Motor neuron (in vitro differentiated cells): ENCODE results near the gene SETD7. TPM values are rescaled to one million over a fixed set of nuclear protein-coding genes. Genes with fewer than 3 reads are reported as not detected.
A peak's percentile ranks its signal among the peaks of the same experiment; 100 is the strongest.
"Not testable (repeated sequence)": the region's sequence is repeated elsewhere in the genome, so short reads cannot be mapped to it uniquely, and the experiment has no call there.

Experiments
- ATAC-seq, 8 experiments: fragments of 200-7000 bp; cut with Tn5 transposase; replicated peaks in 6 of 8; 2 replicates each; pipeline ENCODE4 v1.8.0; 2021; ENCODE audit warnings: mild to moderate bottlenecking in 8 of 8, moderate library complexity in 8 of 8
- H3K27ac ChIP-seq, 2 donors: fragments of 250-450 bp; sonication (Bioruptor Pico); 2 replicates each; pipeline ENCODE4 v1.9.0; 2021; ENCODE audit warnings: antibody characterized with exemption in 2 of 2, mild to moderate bottlenecking in 2 of 2, moderate library complexity in 1 of 2
- H3K4me1 ChIP-seq, 2 donors: fragments of 250-450 bp; sonication (Bioruptor Pico); replicated peaks in 1 of 2; 2 replicates each; pipeline ENCODE4 v1.6.1; 2021; ENCODE audit warnings: antibody characterized with exemption in 2 of 2, mild to moderate bottlenecking in 2 of 2, moderate library complexity in 1 of 2
- H3K4me3 ChIP-seq, 5 donors: fragments of 250-450 bp; sonication (Bioruptor Pico); 2 replicates each; pipeline ENCODE4 v1.9.0; 2021; ENCODE audit warnings: antibody characterized with exemption in 5 of 5, mild to moderate bottlenecking in 5 of 5, moderate library complexity in 4 of 5
- WGBS, 10 experiments: fragments of 450-650 bp; shearing (Covaris generic); methylation state at CpG; one replicate each; pipeline ENCODE4 v1.0.0; 2022; 5-methylcytosine and 5-hydroxymethylcytosine counted together
- in situ Hi-C, 9 experiments: fragments of 400-800 bp; cut with MboI; loops; one replicate each; pipeline ENCODE4 v1.15.0; 2021; ENCODE audit warnings: low sequenced_read_pairs in 9 of 9, low pct_unique_long_range_greater_than_20kb in 2 of 9; ENCODE audit not compliant: unreplicated experiment in 9 of 9
- total RNA-seq, 8 experiments: library from RNA; unstranded; fragments of 300-600 nt; gene quantifications; 2 replicates each; pipeline versions ENCODE4 v1.2.3 to v1.2.4, GENCODE V29; 2022

SETD7 gene
- total RNA-seq, 8 experiments from 2014 or later, result 11.6 to 51.6 (median 32.7) TPM

DNA sequence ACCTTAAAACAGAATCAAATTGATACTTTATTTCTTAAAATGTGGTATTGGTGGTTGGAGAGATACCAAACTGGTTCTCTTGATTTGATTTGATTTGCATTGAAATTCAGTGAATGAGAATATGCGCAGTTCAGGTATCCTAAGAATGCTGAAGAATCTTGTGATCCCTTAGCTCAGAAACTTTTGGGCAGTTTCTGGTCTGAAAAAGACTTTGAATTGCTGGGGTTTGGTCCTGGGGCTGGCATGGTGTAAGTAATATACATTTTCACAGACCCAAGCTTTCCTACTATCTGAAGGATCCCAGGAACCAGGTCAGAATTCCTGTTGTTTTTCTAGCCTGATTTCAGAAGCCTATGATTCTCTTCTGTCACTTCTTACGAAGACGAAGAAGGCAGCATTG is 95.5 kb downstream of the SETD7 start:
- no peak overlapping the region for H3K4me3 ChIP-seq
- peaks cover 10 to 18% of the 10 kb centered on the region in 2 donors for H3K4me1 ChIP-seq
- no peak overlapping the region for H3K27ac ChIP-seq
- in situ Hi-C loops, result no loop called here
- WGBS, 10 experiments, result 83 to 100% (median 100%) methylated on average over 1 to 3 of the region's 3 CpGs; no CpG with 5 or more reads in 3 of the 10 experiments
- peak in 3 of 8 experiments; percentile 44 to 69 (median 64) for ATAC-seq

DNA sequence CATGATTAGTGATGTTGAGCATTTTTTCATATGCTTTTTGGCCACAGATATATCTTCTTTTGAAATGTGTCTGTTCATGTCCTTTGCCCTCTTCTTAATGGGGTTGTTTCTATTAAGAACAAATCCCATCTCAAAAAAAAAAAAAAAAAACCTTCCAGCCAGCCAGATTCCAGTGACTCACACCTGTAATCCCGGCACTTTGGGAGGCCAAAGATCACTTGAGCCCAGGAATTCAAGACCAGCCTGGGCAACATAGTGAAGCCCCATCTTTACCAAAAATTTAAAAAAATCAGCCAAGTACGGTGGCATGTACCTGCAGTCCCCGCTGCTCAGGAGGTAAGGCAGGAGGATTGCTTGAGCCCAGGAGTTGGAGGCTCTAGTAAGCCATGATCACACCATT is 97.0 kb downstream of the SETD7 start:
- WGBS, 10 experiments, result 20 to 100% (median 93%) methylated on average over 1 to 3 of the region's 3 CpGs; no CpG with 5 or more reads in 5 of the 10 experiments
- in situ Hi-C loops, result no loop called here
- no peak overlapping the region for H3K27ac ChIP-seq

DNA sequence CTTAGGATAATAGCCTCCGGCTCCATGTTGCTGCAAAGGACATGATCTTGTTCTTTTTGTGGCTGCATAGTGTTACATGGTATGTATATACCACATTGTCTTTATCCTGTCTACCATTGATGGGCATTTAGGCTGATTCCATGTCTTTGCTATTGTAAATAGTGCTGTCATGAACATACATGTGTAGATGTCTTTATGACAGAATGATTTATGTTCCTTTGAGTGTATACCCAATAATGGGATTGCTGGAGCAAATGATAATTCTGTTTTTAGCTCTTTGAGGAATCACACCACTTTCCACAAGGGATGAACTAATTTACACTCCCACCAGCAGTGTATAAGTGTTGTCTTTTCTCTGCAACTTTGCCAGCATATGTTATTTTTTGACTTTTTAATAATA is 97.5 kb downstream of the SETD7 start:
- in situ Hi-C loops, result no loop called here
- Histone ChIP-seq H3K4me3 (no peak overlapping the region), H3K4me1 (peaks cover 16 to 27% of the 10 kb centered on the region in 2 donors), H3K27ac (no peak overlapping the region)
- no peak for ATAC-seq
- WGBS, 10 experiments, result 91 to 100% (median 100%) methylated on average over 1 of the region's 1 CpG; no CpG with 5 or more reads in 6 of the 10 experiments

More for the DNA sequence above, 97.0 kb downstream of the SETD7 start:
- Histone ChIP-seq H3K4me3 (no peak overlapping the region), H3K4me1 (peaks cover 16 to 27% of the 10 kb centered on the region in 2 donors)
- no peak for ATAC-seq

DNA sequence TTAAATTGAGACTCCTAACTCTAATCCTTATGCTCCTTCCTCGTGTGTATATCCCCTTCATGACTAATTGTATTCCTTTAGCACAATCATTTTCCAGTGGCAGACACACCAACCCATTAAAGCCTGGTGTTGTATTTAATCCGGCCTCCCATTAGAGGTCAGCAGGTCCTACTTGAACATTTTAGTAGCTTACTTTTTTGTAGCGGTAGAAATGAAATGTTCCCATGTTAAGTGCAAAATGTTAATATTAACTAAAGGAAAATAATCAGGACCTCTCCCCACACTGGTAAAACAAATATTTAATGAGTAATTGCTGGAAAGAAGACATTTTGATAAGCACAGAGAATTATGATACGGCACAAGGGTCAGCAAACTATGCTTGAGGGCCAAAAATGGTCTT is 98.7 kb downstream of the SETD7 start:
- in situ Hi-C loops, result no loop called here

DNA sequence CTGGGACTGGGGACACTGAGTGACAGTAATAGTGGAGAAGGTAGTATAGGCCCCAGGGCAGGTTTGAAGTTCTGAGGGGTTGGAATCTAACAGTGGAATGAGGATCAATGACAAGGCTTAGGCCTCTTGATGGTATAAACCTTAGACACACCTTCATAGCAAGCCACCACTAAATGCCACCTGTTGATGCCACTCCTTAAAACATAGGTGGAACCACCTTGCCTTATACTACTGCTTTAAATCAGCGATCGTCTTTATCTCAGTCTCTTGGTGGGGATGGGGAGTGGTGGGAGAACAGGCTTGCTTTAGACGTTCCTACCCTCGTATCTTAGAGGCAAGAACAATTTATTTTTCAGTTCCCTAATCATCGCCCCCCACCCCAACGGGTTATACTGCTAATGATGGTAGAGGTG is 100.9 kb downstream of the SETD7 start:
- H3K4me1 ChIP-seq, result peaks cover 23 to 35% of the 10 kb centered on the region in 2 donors
- no peak for ATAC-seq
- in situ Hi-C loops, result no loop called here
- 16 to 70% (median 40%) methylated on average over 1 to 6 of the region's 6 CpGs; no CpG with 5 or more reads in 3 of the 10 experiments for WGBS, 10 experiments
- H3K27ac ChIP-seq, result no peak overlapping the region
- peak overlapping the region; percentile 53 to 95 (median 64) for H3K4me3 ChIP-seq

More for the DNA sequence above, 98.7 kb downstream of the SETD7 start:
- no peak overlapping the region for H3K27ac ChIP-seq
- peaks cover 19 to 30% of the 10 kb centered on the region in 2 donors for H3K4me1 ChIP-seq
- WGBS, 10 experiments, result 50 to 90% (median 75%) methylated on average over 2 to 4 of the region's 4 CpGs
- no peak overlapping the region for H3K4me3 ChIP-seq
- ATAC-seq, result no peak

DNA sequence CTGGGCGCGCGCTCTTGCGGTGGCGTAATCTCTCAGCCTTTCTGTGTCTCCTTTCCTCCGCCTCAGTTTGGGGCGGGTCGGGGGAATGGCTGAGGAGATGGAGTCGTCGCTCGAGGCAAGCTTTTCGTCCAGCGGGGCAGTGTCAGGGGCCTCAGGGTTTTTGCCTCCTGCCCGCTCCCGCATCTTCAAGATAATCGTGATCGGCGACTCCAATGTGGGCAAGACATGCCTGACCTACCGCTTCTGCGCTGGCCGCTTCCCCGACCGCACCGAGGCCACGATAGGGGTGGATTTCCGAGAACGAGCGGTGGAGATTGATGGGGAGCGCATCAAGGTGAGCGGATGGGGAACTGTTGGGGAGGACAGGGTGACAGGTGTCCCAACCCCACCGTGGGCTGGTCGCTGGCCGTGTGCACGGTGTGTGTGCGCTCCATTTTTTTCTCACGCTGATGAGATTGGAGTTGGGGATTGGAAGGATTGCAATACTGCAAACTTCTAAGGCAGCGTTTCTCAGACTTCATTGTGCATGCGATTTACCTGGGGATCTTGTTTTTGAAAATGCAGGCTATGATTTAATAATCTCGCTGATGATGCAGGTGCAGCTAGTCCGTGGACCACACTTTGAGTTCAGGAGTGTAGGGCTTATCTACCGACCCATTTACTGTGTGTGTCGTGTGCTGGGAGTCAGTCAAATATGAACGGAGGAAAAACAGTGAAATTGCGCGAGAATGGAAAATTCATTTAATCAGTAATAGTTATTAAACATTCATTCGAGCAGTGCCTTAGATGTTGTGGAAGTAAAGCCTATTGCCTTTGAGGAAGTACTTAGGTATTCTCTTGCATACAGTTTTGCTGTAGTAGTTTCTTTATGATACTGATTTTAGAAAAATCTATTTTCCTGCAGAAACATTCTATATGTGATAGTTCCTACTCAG is 101.6 kb downstream of the SETD7 start, which contains the start of gene RAB33B:
TSS of gene RAB33B (plus strand) at position 11 of the 935 bp plus-strand sequence. CDS start at position 86, 75 bp downstream.
- H3K27ac ChIP-seq, result peak within 1 kb of the TSS; percentile 94 to 96
- WGBS, 10 experiments, result 0 to 20% (median 7%) methylated on average over 1 to 20 of the region's 46 CpGs; no CpG with 5 or more reads in 1 of the 10 experiments
- in situ Hi-C loops, result no loop called here
- ATAC-seq, result peak in 7 of 8 experiments; percentile 0 to 65 (median 1)
- peak within 1 kb of the TSS; percentile 53 to 95 (median 64) for H3K4me3 ChIP-seq
- peaks cover 23 to 35% of the 10 kb centered on the region in 2 donors for H3K4me1 ChIP-seq

DNA sequence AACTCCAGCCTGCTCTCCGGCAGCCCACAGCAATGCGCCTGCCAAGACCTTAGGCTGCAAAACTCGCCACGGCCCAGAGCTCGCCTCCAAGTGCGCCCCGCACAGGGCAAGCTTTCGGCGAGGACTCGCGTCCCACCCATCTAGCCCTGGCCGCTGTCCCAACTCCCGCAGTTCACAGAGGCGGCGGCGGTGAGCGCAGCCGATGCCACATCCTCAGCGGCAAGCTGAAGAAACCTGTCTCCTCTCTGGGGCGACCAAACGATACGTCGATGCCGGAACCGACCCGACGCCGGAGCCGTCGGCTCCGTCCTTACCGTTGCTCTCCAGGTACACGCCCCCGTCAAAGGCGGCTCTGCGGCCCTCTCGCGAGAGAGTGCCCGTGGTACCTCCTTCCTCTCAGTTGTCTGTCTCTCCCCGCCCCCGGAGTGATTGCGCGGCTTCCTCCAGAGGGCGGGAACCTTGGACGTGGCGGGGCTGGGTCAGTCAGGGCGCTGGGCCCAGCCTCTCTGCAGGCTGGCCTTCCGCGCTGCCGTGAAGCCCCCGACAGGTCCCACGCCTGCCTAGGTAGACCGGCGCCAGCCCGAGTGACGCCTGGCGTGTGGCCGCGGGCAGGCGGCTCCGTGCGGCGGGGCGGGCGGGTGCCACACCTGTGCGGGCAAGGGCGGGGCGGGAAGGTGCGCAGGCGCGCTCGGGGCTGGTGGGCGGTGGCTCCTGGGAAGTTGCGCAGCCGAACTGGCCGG is 102.5 kb downstream of the SETD7 start:
- peak overlapping the region; percentile 53 to 95 (median 64) for H3K4me3 ChIP-seq
- in situ Hi-C loops, result no loop called here
- ATAC-seq, result peak; percentile 86 to 93 (median 90)
- H3K27ac ChIP-seq, result peak overlapping the region; percentile 94 to 96
- peaks cover 23 to 35% of the 10 kb centered on the region in 2 donors for H3K4me1 ChIP-seq
- WGBS, 10 experiments, result 0 to 2% (median 0%) methylated on average over 1 to 16 of the region's 76 CpGs; no CpG with 5 or more reads in 4 of the 10 experiments

DNA sequence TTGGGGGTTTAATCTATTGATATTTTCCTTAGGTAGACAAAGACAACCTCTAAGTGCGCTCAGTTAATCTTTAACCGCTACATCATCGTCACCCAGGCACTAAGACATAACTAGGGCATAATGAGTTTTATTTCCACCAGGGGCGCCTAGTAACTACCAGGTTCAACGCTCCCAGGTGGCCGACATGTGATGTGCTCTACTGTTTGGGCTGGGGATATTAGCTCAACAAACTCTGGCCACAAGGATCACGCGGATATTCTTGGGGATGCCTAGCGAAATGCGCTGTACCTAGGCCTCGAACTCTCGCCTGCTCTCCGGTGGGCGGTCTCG is 103.0 kb downstream of the SETD7 start:
- in situ Hi-C loops, result no loop called here
- 0 to 9% (median 0%) methylated on average over 2 to 11 of the region's 15 CpGs; no CpG with 5 or more reads in 2 of the 10 experiments for WGBS, 10 experiments

DNA sequence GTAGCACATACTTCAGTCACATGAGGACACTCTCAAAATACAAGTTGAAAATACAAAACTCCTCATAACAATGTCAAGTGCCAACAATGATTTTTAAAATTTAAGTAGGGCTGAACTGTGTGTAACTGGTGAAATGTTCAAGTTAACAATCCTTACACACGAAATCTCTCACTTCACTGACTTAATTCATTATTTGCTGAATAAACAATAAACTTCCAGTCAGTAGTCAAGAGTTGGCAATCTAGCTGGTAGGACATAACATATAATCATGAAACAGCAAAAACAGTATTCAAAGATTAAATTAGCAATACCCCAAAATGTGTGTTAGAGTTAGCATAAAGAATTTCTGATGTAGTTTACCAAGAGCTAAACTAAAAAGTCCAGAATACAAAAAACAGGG is 104.0 kb downstream of the SETD7 start:
- Histone ChIP-seq H3K4me1 (peaks cover 23 to 30% of the 10 kb centered on the region in 2 donors), H3K27ac (no peak overlapping the region), H3K4me3 (peak overlapping the region in 3 of 5 donors; percentile 64 to 95 (median 88))
- WGBS, 10 experiments, result 20 to 100% (median 83%) methylated on average over 1 of the region's 1 CpG; no CpG with 5 or more reads in 1 of the 10 experiments
- in situ Hi-C loops, result no loop called here
- ATAC-seq, result no peak

More for the DNA sequence above, 103.0 kb downstream of the SETD7 start:
- peak overlapping the region; percentile 53 to 95 (median 64) for H3K4me3 ChIP-seq
- H3K4me1 ChIP-seq, result peaks cover 23 to 35% of the 10 kb centered on the region in 2 donors
- H3K27ac ChIP-seq, result peak overlapping the region; percentile 94 to 96
- ATAC-seq, result peak in 2 of 8 experiments; percentile 29 to 30

DNA sequence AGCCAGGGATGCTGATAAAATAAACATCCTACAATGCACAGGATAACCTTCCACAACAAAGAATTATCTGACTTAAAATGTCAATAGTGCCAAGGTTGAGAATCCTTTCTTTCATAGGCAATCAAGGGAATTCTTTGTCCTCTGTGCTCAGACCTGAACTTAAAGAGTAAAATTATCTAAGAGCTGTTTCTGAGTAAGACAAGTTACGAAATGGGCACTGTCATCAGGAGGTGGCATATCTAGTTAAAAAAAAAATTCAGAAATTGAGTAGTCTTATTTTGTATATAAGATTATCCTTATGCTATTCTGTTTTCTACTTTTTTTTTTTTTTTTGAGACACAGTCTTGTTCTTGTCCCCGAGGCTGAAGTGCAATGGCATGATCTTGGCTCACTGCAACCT is 105.4 kb downstream of the SETD7 start:
- 80 to 100% (median 100%) methylated on average over 1 to 2 of the region's 2 CpGs; no CpG with 5 or more reads in 4 of the 10 experiments for WGBS, 10 experiments
- peaks cover 12 to 17% of the 10 kb centered on the region in 2 donors for H3K4me1 ChIP-seq
- in situ Hi-C loops, result no loop called here
- no peak overlapping the region for H3K27ac ChIP-seq
- no peak for ATAC-seq
- H3K4me3 ChIP-seq, result no peak overlapping the region

DNA sequence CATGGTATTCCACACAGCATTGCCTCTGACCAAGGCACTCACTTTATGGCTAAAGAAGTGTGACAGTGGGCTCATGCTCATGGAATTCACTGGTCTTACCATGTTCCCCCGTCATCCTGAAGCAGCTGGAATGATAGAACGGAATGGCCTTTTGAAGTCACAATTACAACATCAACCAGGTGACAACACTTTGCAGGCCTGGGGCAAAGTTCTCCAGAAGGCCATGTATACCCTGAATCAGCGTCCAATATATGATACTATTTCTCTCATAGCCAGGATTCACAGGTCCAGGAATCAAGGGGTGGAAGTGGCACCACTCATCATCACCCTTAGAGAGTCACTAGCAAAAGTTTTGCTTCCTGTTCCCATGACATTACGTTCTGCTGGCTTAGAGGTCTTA is 108.9 kb downstream of the SETD7 start:
- H3K4me1 ChIP-seq, H3K4me3 ChIP-seq, in situ Hi-C loops, H3K27ac ChIP-seq, ATAC-seq: not testable (repeated sequence)
- WGBS, 10 experiments, result 100% methylated on average over 1 to 4 of the region's 4 CpGs; no CpG with 5 or more reads in 4 of the 10 experiments
